H1 (cell line): ENCODE results near the gene REEP2. TPM values are rescaled to one million over a fixed set of nuclear protein-coding genes. Genes with fewer than 3 reads are reported as not detected.

ENCODE experiments used
- CTCF ChIA-PET: fragments of 300-600 bp; sonication (Branson Sonifier 250); formaldehyde crosslinking; loops from one replicate; lab custom pipeline; 2021; ENCODE audit not compliant: partially characterized antibody; lab: Charles Lee
- POLR2A ChIA-PET: fragments of 300-600 bp; sonication (Branson Sonifier 250); formaldehyde crosslinking; loops from one replicate; lab custom pipeline; 2021; ENCODE audit warnings: inconsistent platforms; ENCODE audit not compliant: partially characterized antibody; lab: Charles Lee
- DNase-seq, 2 experiments: peaks; one replicate each; pipeline versions ENCODE4 v3.0.0 to v3.0.0-alpha.2; 2010 to 2022; ENCODE audit warnings: low spot score in 2 of 2, low read depth in 1 of 2, mixed read lengths in 1 of 2
- FAIRE-seq: peaks from 2 replicates; lab custom pipeline; 2011; peaks lifted over from hg19 to GRCh38; lab: Jason Lieb, UNC
- H2AFZ ChIP-seq: 2 replicates; pipeline ENCODE4 v1.8.1; 2012; ENCODE audit warnings: low read length, inconsistent platforms
- H2AK5ac ChIP-seq: 2 replicates; pipeline ENCODE4 v1.6.1; 2013; ENCODE audit warnings: low read depth, low read length
- H2BK120ac ChIP-seq: replicated peaks from 2 replicates; pipeline ENCODE3; 2013; ENCODE audit warnings: low read depth, low read length, inconsistent platforms
- H2BK12ac ChIP-seq: 2 replicates; pipeline ENCODE4 v1.6.1; 2013; ENCODE audit warnings: low read depth, low read length
- H2BK15ac ChIP-seq: 2 replicates; pipeline ENCODE4 v1.6.1; 2013; ENCODE audit warnings: low read length
- H2BK20ac ChIP-seq: 2 replicates; pipeline ENCODE4 v1.6.1; 2013; ENCODE audit warnings: low read length
- H2BK5ac ChIP-seq: 2 replicates; pipeline ENCODE4 v1.6.1; 2013; ENCODE audit warnings: low read depth, low read length
- H3K14ac ChIP-seq: 2 replicates; pipeline ENCODE4 v1.6.1; 2013; ENCODE audit warnings: inconsistent platforms; ENCODE audit not compliant: insufficient read length
- H3K18ac ChIP-seq: 2 replicates; pipeline ENCODE4 v1.6.1; 2013; ENCODE audit warnings: low read length; ENCODE audit errors: extremely low read depth
- H3K23ac ChIP-seq: 2 replicates; pipeline ENCODE4 v1.6.1; 2013; ENCODE audit warnings: inconsistent platforms; ENCODE audit not compliant: insufficient read length
- H3K23me2 ChIP-seq: 2 replicates; pipeline ENCODE4 v1.6.1; 2013; ENCODE audit warnings: low read depth, low read length
- H3K27ac ChIP-seq: 2 replicates; pipeline ENCODE4 v1.6.1; 2011; ENCODE audit warnings: low read depth, low read length, inconsistent platforms
- H3K27me3 ChIP-seq, 4 experiments: replicated peaks in 1 of 4; 1 replicate in 1 of 4; 2 replicates in 3 of 4; pipeline versions ENCODE4 v1.6.1 to v1.8.1; 2011 to 2013; ENCODE audit warnings: low read length in 3 of 4, mild to moderate bottlenecking in 3 of 4, inconsistent platforms in 2 of 4, mixed read lengths in 2 of 4, moderate library complexity in 1 of 4; ENCODE audit not compliant: control insufficient read depth in 3 of 4, insufficient read depth in 3 of 4; ENCODE audit errors: extremely low read depth in 1 of 4
- H3K36me3 ChIP-seq, 4 experiments: 2 replicates each; pipeline versions ENCODE4 v1.6.1 to v1.8.1; 2011 to 2013; ENCODE audit warnings: mild to moderate bottlenecking in 4 of 4, low read length in 3 of 4, moderate library complexity in 2 of 4, control low read depth in 1 of 4, inconsistent platforms in 1 of 4; ENCODE audit not compliant: insufficient read depth in 4 of 4, control insufficient read depth in 2 of 4
- H3K4ac ChIP-seq: replicated peaks from 2 replicates; pipeline ENCODE3; 2013; ENCODE audit warnings: low read length, low read depth, mixed read lengths, inconsistent platforms; ENCODE audit not compliant: insufficient read length
- H3K4me1 ChIP-seq, 4 experiments: replicated peaks in 1 of 4; 1 replicate in 1 of 4; 2 replicates in 3 of 4; pipeline versions ENCODE4 v1.6.1 to v1.8.1; 2011 to 2013; ENCODE audit warnings: low read length in 3 of 4, inconsistent platforms in 2 of 4, mixed read lengths in 1 of 4; ENCODE audit not compliant: insufficient read depth in 4 of 4, control insufficient read depth in 3 of 4
- H3K4me2 ChIP-seq, 2 experiments: 2 replicates each; pipeline versions ENCODE4 v1.6.1 to v1.8.1; 2011 to 2013; ENCODE audit warnings: low read depth in 2 of 2, low read length in 2 of 2, control low read depth in 1 of 2, inconsistent platforms in 1 of 2, mild to moderate bottlenecking in 1 of 2; ENCODE audit not compliant: insufficient read depth in 1 of 2
- H3K4me3 ChIP-seq, 4 experiments: fragments of 200-600, 300-600 bp in 1 of 4; sonication (generic), shearing (Covaris generic), sonication (Bioruptor Twin) in 1 of 4; 2 replicates each; pipeline versions ENCODE4 v1.5.1 to v1.8.1; 2011 to 2016; ENCODE audit warnings: low read length in 4 of 4, low read depth in 3 of 4, control low read depth in 2 of 4, inconsistent platforms in 2 of 4, mild to moderate bottlenecking in 2 of 4, mixed read lengths in 1 of 4, moderate library complexity in 1 of 4; ENCODE audit not compliant: insufficient read depth in 2 of 4; ENCODE audit errors: extremely low read depth in 1 of 4
- H3K56ac ChIP-seq: replicated peaks from 2 replicates; pipeline ENCODE3; 2013; ENCODE audit warnings: low read depth, mild to moderate bottlenecking, mixed read lengths, low read length, inconsistent platforms; ENCODE audit not compliant: insufficient read length
- H3K79me1 ChIP-seq: 2 replicates; pipeline ENCODE4 v1.6.1; 2013; ENCODE audit warnings: low read depth, low read length, control low read depth
- H3K79me2 ChIP-seq, 2 experiments: 2 replicates each; pipeline versions ENCODE4 v1.6.1 to v1.8.1; 2012 to 2013; ENCODE audit warnings: low read length in 2 of 2, mild to moderate bottlenecking in 2 of 2, inconsistent platforms in 1 of 2; ENCODE audit not compliant: insufficient read depth in 2 of 2, control insufficient read depth in 1 of 2
- H3K9ac ChIP-seq, 4 experiments: replicated peaks in 1 of 4; 1 replicate in 1 of 4; 2 replicates in 3 of 4; pipeline versions ENCODE4 v1.6.1 to v1.8.1; 2011 to 2013; ENCODE audit warnings: low read depth in 3 of 4, low read length in 3 of 4, control low read depth in 2 of 4, mild to moderate bottlenecking in 2 of 4, moderate library complexity in 2 of 4, inconsistent platforms in 1 of 4; ENCODE audit errors: extremely low read depth in 1 of 4
- H3K9me3 ChIP-seq, 2 experiments: 2 replicates each; pipeline versions ENCODE4 v1.6.1 to v1.8.1; 2012 to 2013; ENCODE audit warnings: mild to moderate bottlenecking in 2 of 2, moderate library complexity in 2 of 2, control low read depth in 1 of 2, inconsistent platforms in 1 of 2, low read depth in 1 of 2, low read length in 1 of 2, mixed read lengths in 1 of 2; ENCODE audit not compliant: insufficient read depth in 2 of 2
- H4K20me1 ChIP-seq, 2 experiments: replicated peaks in 1 of 2; 2 replicates each; pipeline versions ENCODE3 to v1.8.1; 2011 to 2013; ENCODE audit warnings: inconsistent platforms in 2 of 2, low read length in 2 of 2, mild to moderate bottlenecking in 1 of 2; ENCODE audit not compliant: insufficient read depth in 2 of 2, control insufficient read depth in 1 of 2
- H4K5ac ChIP-seq: 2 replicates; pipeline ENCODE4 v1.6.1; 2013; ENCODE audit warnings: low read length, low read depth, mixed read lengths, inconsistent platforms; ENCODE audit not compliant: insufficient read length
- H4K8ac ChIP-seq: 2 replicates; pipeline ENCODE4 v1.8.0; 2013; ENCODE audit warnings: mild to moderate bottlenecking, moderate library complexity, low read length, inconsistent platforms; ENCODE audit not compliant: insufficient read depth; ENCODE audit errors: extremely low read depth
- H4K91ac ChIP-seq: replicated peaks from 2 replicates; pipeline ENCODE3; 2013; ENCODE audit warnings: low read length, mixed read lengths, inconsistent platforms; ENCODE audit not compliant: insufficient read length
- POLR2AphosphoS5 ChIP-seq: IDR thresholded peaks from 2 replicates; pipeline ENCODE4 v1.6.1; 2011; ENCODE audit warnings: low read depth, low read length
- SP1 ChIP-seq: IDR thresholded peaks from 2 replicates; pipeline ENCODE4 v1.6.1; 2011; ENCODE audit warnings: low read depth, low read length
- WGBS, 2 experiments: shearing (Covaris generic) in 1 of 2; methylation state at CpG; one replicate each; pipeline versions ENCODE4 v1.1.6 to v1.1.7; 2013 to 2015; ENCODE audit warnings: low lambda C conversion rate in 2 of 2, mixed read lengths in 2 of 2, inconsistent platforms in 1 of 2, low coverage in 1 of 2, missing lambda C conversion rate in 1 of 2; ENCODE audit not compliant: insufficient replicate concordance in 2 of 2, insufficient coverage in 1 of 2, insufficient read length in 1 of 2; ENCODE audit errors: extremely low coverage in 1 of 2, missing lambda C conversion rate in 1 of 2; 5-methylcytosine and 5-hydroxymethylcytosine counted together
- polyA plus RNA-seq, 7 experiments: library from polyadenylated mRNA; depleted of rRNA in 3 of 7; stranded (reverse) in 5 of 7; unstranded in 2 of 7; fragments of >200 nt in 5 of 7; fragments of 200-250 nt in 2 of 7; gene quantifications; 1 replicate in 5 of 7; 2 replicates in 1 of 7; 4 replicates in 1 of 7; pipeline versions ENCODE4 v1.2.1 to v1.2.3, GENCODE V29; 2011 to 2013; ENCODE audit warnings: missing spikeins in 2 of 7, mixed read lengths in 2 of 7
- total RNA-seq: library from RNA; stranded (reverse); fragmentation: NEBNext Ultra II Directional; extraction: Animal tissue kit (Norgen Biotek cat#: 25700); gene quantifications from 2 replicates; pipeline ENCODE4 v1.2.1, GENCODE V29; 2021

Gene REEP2
- total and polyA plus RNA-seq, 2 of the 8 experiments (the other 6 are each of a cell fraction or from before 2014, with no cell fraction given), result 26.5 to 40.2 TPM

- no peak overlapping the region for H2BK12ac ChIP-seq
- H3K23me2 ChIP-seq, result no peaks in the 10 kb centered on the region
- H3K18ac ChIP-seq, result no peak overlapping the region
- H3K4me3 ChIP-seq, result no peak overlapping the region
- H2BK5ac ChIP-seq, result no peak overlapping the region
- H4K5ac ChIP-seq, result no peak overlapping the region
- TF ChIP-seq POLR2AphosphoS5 (no peak), SP1 (no peak)
- TF ChIP-seq, all 59 proteins: peak for 0
- Histone ChIP-seq H4K91ac (no peak overlapping the region), H3K14ac (no peak overlapping the region), H3K79me2 (no peaks in the 10 kb centered on the region), H4K20me1 (no peaks in the 10 kb centered on the region), H3K9me3 (no peaks in the 10 kb centered on the region), H3K4me2 (no peak overlapping the region), H3K36me3 (no peaks in the 10 kb centered on the region), H3K27me3 (peaks cover 0 to 1% (median 0%) of the 10 kb centered on the region in 4 experiments; a peak in 1 of 7 replicates), H2BK15ac (no peak overlapping the region), H3K56ac (no peak overlapping the region), H3K27ac (no peak overlapping the region), H2AK5ac (no peak overlapping the region), H3K9ac (no peak overlapping the region; a peak in 1 of 7 replicates), H3K4me1 (peaks cover 0 to 20% (median 14%) of the 10 kb centered on the region in 4 experiments; a peak in 5 of 7 replicates), H3K23ac (no peak overlapping the region), H2BK120ac (no peak overlapping the region), H2BK20ac (no peak overlapping the region), H4K8ac (peak overlapping the region; percentile 32), H2AFZ (no peak overlapping the region), H3K79me1 (no peaks in the 10 kb centered on the region), H3K4ac (no peak overlapping the region)
- 81% methylated on average over 6 of the region's 6 CpGs; no CpG with 5 or more reads in 1 of the 2 experiments for WGBS, 2 experiments
- FAIRE-seq (no peak), DNase-seq (no peak)
- POLR2A ChIA-PET, result interaction anchor here (1.2 to 1.4 kb wide), 2 partner anchors 14 to 50 kb away, joined by 4 read pairs; no protein-coding TSS in a partner anchor
- CTCF ChIA-PET, result interaction anchor here (0.6 to 24.9 kb wide), 7 partner anchors 9 to 411 kb away, joined by 3 to 532 read pairs (median 3); partner anchors contain the start of gene EGR1
Observed at GRCh38 chr5:138452720-138453119, 13.9 kb downstream of the REEP2 start.
